ENCODE measurements around the gene C1RL. TPM values are rescaled to one million over a fixed set of nuclear protein-coding genes. Genes with fewer than 3 reads are reported as not detected.

The C1RL gene
- total and polyA plus RNA-seq, 2 donors (not counting 1 experiment from before 2014, with no cell fraction given), result 13.5 to 24.9 TPM

DNA sequence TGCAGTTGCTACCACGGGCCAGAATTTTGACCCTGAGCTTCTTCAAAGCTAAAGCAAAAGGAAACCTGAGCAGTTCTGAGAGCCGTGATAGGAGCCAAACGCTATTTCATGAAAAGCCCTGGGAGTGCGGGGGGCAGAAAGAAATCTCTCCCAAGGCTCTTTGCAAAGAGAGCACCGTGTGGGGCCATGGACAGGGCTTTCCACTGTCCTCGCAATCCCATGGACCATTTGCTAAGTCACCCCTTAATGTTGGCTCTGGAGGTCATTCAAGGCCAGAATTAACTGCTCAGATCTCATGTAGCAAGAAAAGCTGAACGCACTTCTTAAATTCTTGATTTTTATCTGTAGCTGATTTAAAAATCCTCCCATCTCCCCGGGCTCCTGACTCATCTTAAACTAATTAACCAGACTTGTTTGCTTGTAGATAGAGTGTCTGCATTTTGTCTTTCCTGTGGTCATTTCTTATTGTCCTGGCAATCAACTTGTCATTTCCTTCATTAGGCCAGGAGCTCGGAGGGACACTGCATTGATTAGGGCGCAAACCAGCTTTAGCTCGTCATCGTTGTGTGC, 46.0 kb upstream of the C1RL start:
- ChIA-PET POLR2A (no interaction called here), CTCF (interaction anchor here (0.6 to 1.1 kb wide), 2 partner anchors 8 to 9 kb away, joined by 3 read pairs; no protein-coding TSS in a partner anchor)
- WGBS (ENCODE audit: insufficient coverage), result 95% methylated on average over 10 of the region's 12 CpGs

DNA sequence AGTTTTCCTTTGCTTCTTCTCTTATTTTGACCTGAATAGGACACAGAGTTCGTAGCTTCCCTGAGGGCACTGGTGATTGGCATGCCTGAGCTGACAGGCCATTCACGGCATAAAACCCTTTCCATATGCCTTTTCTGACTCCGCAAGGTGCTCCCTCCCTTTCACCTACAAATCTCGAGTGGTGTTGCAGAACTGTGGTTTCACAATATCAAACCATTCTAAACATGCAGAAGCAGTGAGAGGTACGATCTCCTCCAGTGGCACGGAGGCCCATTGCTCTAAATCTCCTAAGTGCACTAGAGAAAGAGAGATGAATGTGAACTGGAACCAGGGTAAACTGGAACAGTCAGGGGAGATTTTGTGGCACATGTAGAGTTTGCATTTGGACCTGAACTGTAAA, 45.0 kb upstream of the C1RL start:
- no peak for TF ChIP-seq EZH2 (IDR thresholded peaks at IDR 0.05; ENCODE audit: borderline replicate concordance, insufficient read depth, low read depth, low read length, poor library complexity, severe bottlenecking)
- TF ChIP-seq CTCF (IDR thresholded peaks at IDR 0.05), result no peak
- H3K4me3 ChIP-seq (ENCODE audit: control extremely low read depth in 1 of 5, extremely low read depth in 1 of 5, insufficient read depth in 1 of 5, low read depth in 2 of 5, low read length in 4 of 5), result no peak overlapping the region
- H3K27me3 ChIP-seq (replicated peaks in 1 of 4; ENCODE audit: control extremely low read depth in 1 of 4, control insufficient read depth in 3 of 4, insufficient read depth in 4 of 4, low read length in 3 of 4), result no peaks in the 10 kb centered on the region
- ChIA-PET CTCF (no interaction called here), POLR2A (no interaction called here)
- WGBS (ENCODE audit: insufficient coverage), result 97% methylated on average over 6 of the region's 6 CpGs
- H3K9me3 ChIP-seq (ENCODE audit: control extremely low read depth in 1 of 3, control insufficient read depth in 2 of 3, insufficient read depth in 1 of 3, low read length in 2 of 3), result no peaks in the 10 kb centered on the region
- H4K20me1 ChIP-seq (ENCODE audit: control insufficient read depth, insufficient read depth, low read length, poor library complexity, severe bottlenecking), result no peaks in the 10 kb centered on the region
- no peaks in the 10 kb centered on the region for H3K79me2 ChIP-seq (ENCODE audit: control insufficient read depth, insufficient read depth, low read length)
- H2AFZ ChIP-seq (ENCODE audit: insufficient read depth, low read depth, low read length, poor library complexity, severe bottlenecking), result no peak overlapping the region
- ATAC-seq (ENCODE audit: low read depth) (no peak), DNase-seq (no peak)
- Mint-ChIP-seq H3K27me3 (no peaks in the 10 kb centered on the region), H3K4me3 (no peak overlapping the region), H3K4me1 (no peaks in the 10 kb centered on the region), H3K9me3 (ENCODE audit: insufficient read depth) (no peaks in the 10 kb centered on the region), H3K27ac (no peak overlapping the region)
- no peak overlapping the region for H3K27ac ChIP-seq (ENCODE audit: low read length in 2 of 2)
- H3K4me1 ChIP-seq (ENCODE audit: control insufficient read depth in 2 of 2, insufficient read depth in 2 of 2, low read length in 2 of 2), result no peaks in the 10 kb centered on the region
- no peak overlapping the region for H3K9ac ChIP-seq (ENCODE audit: low read length)
- intact Hi-C loops (cut with micrococcal nuclease), result no loop called here
- no peak overlapping the region for H3K4me2 ChIP-seq (replicated peaks; ENCODE audit: low read depth, low read length, poor library complexity, severe bottlenecking)
- peaks cover 0 to 25% of the 10 kb centered on the region in 2 experiments for H3K36me3 ChIP-seq (replicated peaks in 1 of 2; ENCODE audit: control extremely low read depth in 1 of 2, control insufficient read depth in 1 of 2, extremely low read depth in 1 of 2, insufficient read depth in 2 of 2, low read length in 1 of 2)

More for the DNA sequence above, 46.0 kb upstream of the C1RL start:
- ATAC-seq (ENCODE audit: low read depth) (no peak), DNase-seq (no peak)
- Mint-ChIP-seq H3K27ac (no peak overlapping the region), H3K4me1 (no peaks in the 10 kb centered on the region), H3K9me3 (ENCODE audit: insufficient read depth) (no peaks in the 10 kb centered on the region), H3K4me3 (no peak overlapping the region), H3K27me3 (no peaks in the 10 kb centered on the region)
- Histone ChIP-seq H3K4me3 (ENCODE audit: control extremely low read depth in 1 of 5, extremely low read depth in 1 of 5, insufficient read depth in 1 of 5, low read depth in 2 of 5, low read length in 4 of 5) (no peak overlapping the region), H3K27me3 (replicated peaks in 1 of 4; ENCODE audit: control extremely low read depth in 1 of 4, control insufficient read depth in 3 of 4, insufficient read depth in 4 of 4, low read length in 3 of 4) (no peaks in the 10 kb centered on the region), H3K9ac (ENCODE audit: low read length) (no peak overlapping the region), H3K36me3 (replicated peaks in 1 of 2; ENCODE audit: control extremely low read depth in 1 of 2, control insufficient read depth in 1 of 2, extremely low read depth in 1 of 2, insufficient read depth in 2 of 2, low read length in 1 of 2) (peaks cover 0 to 15% of the 10 kb centered on the region in 2 experiments), H3K9me3 (ENCODE audit: control extremely low read depth in 1 of 3, control insufficient read depth in 2 of 3, insufficient read depth in 1 of 3, low read length in 2 of 3) (no peaks in the 10 kb centered on the region), H3K4me1 (ENCODE audit: control insufficient read depth in 2 of 2, insufficient read depth in 2 of 2, low read length in 2 of 2) (no peaks in the 10 kb centered on the region), H2AFZ (ENCODE audit: insufficient read depth, low read depth, low read length, poor library complexity, severe bottlenecking) (no peak overlapping the region), H3K27ac (ENCODE audit: low read length in 2 of 2) (no peak overlapping the region), H4K20me1 (ENCODE audit: control insufficient read depth, insufficient read depth, low read length, poor library complexity, severe bottlenecking) (no peaks in the 10 kb centered on the region), H3K4me2 (replicated peaks; ENCODE audit: low read depth, low read length, poor library complexity, severe bottlenecking) (no peak overlapping the region), H3K79me2 (ENCODE audit: control insufficient read depth, insufficient read depth, low read length) (no peaks in the 10 kb centered on the region)
- intact Hi-C loops (cut with micrococcal nuclease), result no loop called here
- TF ChIP-seq EZH2 (IDR thresholded peaks at IDR 0.05; ENCODE audit: borderline replicate concordance, insufficient read depth, low read depth, low read length, poor library complexity, severe bottlenecking) (no peak), CTCF (IDR thresholded peaks at IDR 0.05) (no peak)

Data from B cell (primary cell).